IMR-90 (cell line): ENCODE measurements around the gene MUC5B.

Experiments
- MXI1 ChIP-seq: IDR thresholded peaks from 2 replicates; pipeline ENCODE4 v1.6.1; 2012; ENCODE audit warnings: low read depth, mild to moderate bottlenecking, low read length, moderate library complexity, borderline replicate concordance
- POLR2A ChIP-seq: IDR thresholded peaks from 2 replicates; pipeline ENCODE4 v1.6.1; 2012; ENCODE audit warnings: mild to moderate bottlenecking, low read depth, low read length
- RAD21 ChIP-seq: IDR thresholded peaks from 2 replicates; pipeline ENCODE4 v1.6.1; 2012; ENCODE audit warnings: low read length, improper control_type of control experiment
- RFX5 ChIP-seq: IDR thresholded peaks from 2 replicates; pipeline ENCODE4 v1.8.0; 2012; ENCODE audit warnings: low read depth, mild to moderate bottlenecking, low read length, moderate library complexity
- TF ChIP-seq, protein P1 (sequence below): conservative IDR thresholded peaks from 2 replicates; pipeline ENCODE4 v1.5.1; 2012; ENCODE audit warnings: mild to moderate bottlenecking, low read depth, low read length, improper control_type of control experiment
- TF ChIP-seq, protein P2 (sequence below): fragments of 150-350 bp; IDR thresholded peaks from 2 replicates; pipeline ENCODE4 v1.6.1; 2017; ENCODE audit warnings: mild to moderate bottlenecking, antibody characterized with exemption, low read length, low read depth

DNA sequence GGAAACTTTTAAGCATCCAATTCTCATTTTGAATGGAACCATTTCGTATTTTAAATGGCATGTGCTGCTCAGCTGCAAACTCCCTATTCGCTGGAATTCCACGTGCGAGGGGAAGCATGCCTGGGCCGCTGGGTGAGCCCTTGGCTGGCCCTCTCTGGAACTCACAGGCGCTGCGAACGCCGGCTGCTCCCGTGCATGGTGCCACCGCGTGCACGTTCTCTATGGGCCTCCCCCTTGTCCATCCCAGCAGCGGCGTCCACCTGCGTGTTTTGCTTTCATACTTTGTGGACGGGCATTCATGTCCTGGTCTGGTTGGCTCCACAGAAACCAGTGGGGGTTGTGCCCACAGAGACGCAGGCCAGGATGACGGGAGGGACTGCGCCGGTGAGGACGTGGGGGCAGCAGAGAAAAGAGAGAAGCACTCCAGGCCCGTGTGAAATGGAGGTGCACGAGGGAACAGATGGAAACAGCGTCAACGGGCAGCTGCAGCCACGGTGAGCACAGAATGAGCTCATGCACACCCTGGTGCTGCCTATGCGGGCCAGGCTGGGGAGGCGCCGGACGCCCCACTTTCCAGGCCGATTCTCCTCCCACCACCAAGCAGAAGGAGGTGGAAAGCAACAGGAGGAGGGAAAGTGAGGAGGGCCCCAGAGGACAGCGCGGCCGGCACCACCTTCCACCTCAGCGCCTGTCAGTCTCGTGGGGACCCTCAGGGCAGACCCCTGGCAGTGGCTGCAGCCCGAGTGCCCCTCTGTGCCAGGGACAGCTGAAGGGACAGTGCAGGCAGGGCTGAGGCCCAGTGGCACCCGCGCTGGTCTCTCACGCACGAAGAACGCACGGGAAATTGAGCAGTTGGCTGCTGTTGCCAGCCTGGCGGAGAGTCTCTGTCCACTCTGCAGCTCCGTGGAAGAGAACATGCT is 57.5 kb downstream of the MUC5B start:
- TF ChIP-seq, protein P1, sequence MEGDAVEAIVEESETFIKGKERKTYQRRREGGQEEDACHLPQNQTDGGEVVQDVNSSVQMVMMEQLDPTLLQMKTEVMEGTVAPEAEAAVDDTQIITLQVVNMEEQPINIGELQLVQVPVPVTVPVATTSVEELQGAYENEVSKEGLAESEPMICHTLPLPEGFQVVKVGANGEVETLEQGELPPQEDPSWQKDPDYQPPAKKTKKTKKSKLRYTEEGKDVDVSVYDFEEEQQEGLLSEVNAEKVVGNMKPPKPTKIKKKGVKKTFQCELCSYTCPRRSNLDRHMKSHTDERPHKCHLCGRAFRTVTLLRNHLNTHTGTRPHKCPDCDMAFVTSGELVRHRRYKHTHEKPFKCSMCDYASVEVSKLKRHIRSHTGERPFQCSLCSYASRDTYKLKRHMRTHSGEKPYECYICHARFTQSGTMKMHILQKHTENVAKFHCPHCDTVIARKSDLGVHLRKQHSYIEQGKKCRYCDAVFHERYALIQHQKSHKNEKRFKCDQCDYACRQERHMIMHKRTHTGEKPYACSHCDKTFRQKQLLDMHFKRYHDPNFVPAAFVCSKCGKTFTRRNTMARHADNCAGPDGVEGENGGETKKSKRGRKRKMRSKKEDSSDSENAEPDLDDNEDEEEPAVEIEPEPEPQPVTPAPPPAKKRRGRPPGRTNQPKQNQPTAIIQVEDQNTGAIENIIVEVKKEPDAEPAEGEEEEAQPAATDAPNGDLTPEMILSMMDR: no peak
- no peak for TF ChIP-seq POLR2A
- TF ChIP-seq MXI1: no peak
- TF ChIP-seq, protein P2, sequence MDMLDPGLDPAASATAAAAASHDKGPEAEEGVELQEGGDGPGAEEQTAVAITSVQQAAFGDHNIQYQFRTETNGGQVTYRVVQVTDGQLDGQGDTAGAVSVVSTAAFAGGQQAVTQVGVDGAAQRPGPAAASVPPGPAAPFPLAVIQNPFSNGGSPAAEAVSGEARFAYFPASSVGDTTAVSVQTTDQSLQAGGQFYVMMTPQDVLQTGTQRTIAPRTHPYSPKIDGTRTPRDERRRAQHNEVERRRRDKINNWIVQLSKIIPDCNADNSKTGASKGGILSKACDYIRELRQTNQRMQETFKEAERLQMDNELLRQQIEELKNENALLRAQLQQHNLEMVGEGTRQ: no peak
- no peak for TF ChIP-seq RAD21
- TF ChIP-seq RFX5: no peak
